GM12864 (cell line): ENCODE results near the gene PYROXD2.

Experiments used
- DNase-seq: peaks from one replicate; pipeline ENCODE4 v3.0.0-alpha.2; 2011; ENCODE audit warnings: low read depth
- H3K4me3 ChIP-seq: 2 replicates; pipeline ENCODE4 v1.5.1; 2011; ENCODE audit warnings: mild to moderate bottlenecking, low read depth, low read length, control low read depth
- TF ChIP-seq, protein P1 (sequence below): IDR thresholded peaks from 2 replicates; pipeline ENCODE4 v1.5.1; 2011; ENCODE audit warnings: low read depth, mild to moderate bottlenecking, moderate library complexity, low read length, control low read depth, inconsistent platforms; ENCODE audit errors: missing control alignments

PYROXD2 gene

DNA sequence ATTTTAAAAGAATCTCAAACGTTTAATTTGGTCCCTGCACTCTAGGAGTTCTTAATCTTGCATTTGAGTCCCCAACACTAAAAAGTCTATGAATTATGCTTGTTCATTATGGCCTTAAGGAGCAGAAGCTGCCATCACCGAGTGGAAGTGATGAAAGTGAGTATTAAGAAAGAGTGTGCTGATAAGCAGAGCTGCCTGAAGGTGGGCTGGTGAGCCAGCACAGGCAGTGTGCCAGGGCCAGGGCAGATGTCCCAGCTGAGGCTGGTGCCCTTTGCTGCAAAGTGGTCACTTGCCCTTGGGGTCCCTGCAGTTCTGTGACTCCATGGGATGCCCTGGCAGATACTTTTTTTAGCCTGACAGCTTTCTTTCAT, 74.1 kb downstream of the PYROXD2 start:
- TF ChIP-seq, protein P1, sequence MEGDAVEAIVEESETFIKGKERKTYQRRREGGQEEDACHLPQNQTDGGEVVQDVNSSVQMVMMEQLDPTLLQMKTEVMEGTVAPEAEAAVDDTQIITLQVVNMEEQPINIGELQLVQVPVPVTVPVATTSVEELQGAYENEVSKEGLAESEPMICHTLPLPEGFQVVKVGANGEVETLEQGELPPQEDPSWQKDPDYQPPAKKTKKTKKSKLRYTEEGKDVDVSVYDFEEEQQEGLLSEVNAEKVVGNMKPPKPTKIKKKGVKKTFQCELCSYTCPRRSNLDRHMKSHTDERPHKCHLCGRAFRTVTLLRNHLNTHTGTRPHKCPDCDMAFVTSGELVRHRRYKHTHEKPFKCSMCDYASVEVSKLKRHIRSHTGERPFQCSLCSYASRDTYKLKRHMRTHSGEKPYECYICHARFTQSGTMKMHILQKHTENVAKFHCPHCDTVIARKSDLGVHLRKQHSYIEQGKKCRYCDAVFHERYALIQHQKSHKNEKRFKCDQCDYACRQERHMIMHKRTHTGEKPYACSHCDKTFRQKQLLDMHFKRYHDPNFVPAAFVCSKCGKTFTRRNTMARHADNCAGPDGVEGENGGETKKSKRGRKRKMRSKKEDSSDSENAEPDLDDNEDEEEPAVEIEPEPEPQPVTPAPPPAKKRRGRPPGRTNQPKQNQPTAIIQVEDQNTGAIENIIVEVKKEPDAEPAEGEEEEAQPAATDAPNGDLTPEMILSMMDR = no peak
- DNase-seq = no peak
- H3K4me3 ChIP-seq = no peak overlapping the region

DNA sequence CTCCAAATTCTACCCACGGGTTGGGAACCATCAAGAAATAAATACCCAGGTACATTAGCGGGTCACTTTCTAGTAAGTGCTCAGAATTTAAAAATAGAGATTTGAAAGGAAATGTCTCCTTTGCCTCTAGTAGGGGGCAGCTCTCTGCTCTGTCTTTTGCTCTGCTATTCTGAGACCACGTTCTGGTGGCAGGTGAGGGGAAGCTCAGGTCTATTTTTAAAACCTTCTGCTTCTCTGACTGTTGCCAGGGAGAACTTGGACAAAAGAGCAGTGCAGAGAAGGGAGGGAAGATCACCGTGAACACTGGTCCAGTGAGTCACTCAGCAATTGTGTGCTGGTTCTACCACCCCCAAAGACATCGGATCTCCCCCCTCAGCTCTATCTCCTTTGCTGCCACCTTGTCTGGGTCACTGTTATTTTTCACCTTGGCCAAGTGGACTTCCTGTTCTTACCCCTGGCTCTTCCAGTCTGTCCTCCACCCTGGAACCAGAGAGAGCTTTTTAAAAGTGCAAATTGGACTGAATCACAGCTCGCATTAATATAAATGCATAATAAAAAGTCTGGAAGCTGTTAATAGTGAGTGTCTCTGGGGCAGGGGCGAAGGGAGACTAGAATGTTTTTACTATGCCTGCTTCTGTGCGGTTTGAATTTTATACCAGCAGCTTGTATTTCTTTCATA, 74.6 kb downstream of the PYROXD2 start:
- no peak overlapping the region for H3K4me3 ChIP-seq
- TF ChIP-seq, protein P1 = no peak
- DNase-seq = peak; percentile 36

DNA sequence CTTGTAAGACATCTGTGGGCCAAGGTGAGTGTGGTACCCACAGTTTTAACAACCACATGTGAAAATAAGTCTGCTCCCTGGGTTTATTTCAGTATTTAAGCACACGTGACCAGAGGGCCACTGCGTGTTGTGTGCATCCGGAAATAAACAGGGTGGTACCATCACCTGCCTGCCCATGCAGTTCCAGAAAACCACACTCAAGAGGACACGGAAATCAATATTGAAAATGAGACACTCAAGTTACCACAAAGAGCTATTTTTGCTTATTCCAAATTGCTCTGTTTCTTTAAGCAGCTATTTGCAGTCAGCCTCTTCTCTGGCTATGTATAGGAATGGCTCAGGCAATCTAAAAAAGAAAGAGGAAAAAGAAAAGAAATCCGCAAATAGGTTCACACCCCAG, 75.2 kb downstream of the PYROXD2 start:
- no peak overlapping the region for H3K4me3 ChIP-seq
- DNase-seq = peak; percentile 86
- TF ChIP-seq, protein P1 = no peak

DNA sequence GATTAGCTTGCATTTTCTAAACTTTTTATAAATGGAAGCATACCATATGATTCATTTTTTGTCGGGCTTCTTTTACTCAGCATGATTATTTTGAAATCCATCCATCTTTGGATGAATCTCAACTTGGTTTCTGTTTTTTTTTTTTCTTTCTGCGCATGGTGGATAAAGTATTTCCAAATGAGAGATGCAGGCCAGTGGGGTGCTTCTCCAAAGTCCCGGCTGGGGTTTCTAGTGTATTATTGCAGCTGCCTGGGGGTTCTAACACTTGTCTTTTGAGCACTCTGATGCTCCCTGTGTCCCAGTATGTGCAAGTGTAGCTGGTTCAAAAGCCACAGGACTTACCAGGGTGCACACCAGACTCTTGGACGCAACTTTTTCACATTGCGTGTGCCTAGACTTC, 76.1 kb downstream of the PYROXD2 start:
- no peak for DNase-seq
- H3K4me3 ChIP-seq = no peak overlapping the region
- TF ChIP-seq, protein P1 = no peak

DNA sequence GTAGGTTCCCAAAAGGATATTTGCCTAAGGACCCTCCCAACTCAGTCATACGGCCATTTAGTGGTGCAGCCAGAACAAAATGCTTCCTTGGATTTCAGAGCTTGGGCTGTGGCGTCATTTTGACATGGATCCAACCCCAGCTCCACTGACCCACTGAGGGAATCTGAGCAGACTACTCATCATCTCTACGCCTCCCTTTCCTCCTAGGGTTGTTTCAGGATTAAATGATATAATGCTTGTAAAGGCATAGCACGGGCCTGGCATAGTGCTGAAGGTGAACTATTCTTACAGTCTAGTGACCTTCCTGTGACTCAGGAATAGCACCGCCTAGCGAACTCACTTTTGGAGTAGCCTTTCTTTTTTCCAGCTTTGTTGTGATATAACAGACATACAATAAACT, 76.7 kb downstream of the PYROXD2 start:
- TF ChIP-seq, protein P1 = no peak
- no peak overlapping the region for H3K4me3 ChIP-seq
- DNase-seq = no peak

DNA sequence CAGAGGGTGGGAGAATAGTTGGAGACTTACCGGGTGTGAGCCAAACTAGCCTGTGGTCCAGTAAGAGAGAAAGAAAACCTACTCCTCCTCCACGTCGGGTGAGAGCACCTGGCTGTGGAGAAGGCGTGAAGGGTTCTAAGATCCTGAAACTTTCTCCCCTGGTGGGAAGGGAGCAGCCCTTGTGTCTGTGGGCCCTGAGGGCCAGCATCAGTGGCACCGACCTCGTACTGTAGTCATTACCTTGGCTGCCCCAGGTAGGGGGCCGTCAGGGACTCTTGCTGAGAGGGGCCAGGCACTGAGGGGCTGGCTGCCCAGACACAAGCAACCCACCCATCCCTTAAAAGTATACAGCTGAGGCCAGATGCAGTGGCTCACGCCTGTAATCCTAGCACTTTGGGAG, 77.5 kb downstream of the PYROXD2 start:
- DNase-seq = no peak
- H3K4me3 ChIP-seq = no peak overlapping the region
- TF ChIP-seq, protein P1 = no peak
